CD4-positive, alpha-beta T cell treated with Interleukin-6 at 100 ng/mL for 8 hours (primary cell): ENCODE results near the gene MGP.

ENCODE experiments used
- DNase-seq: peaks from one replicate; pipeline ENCODE4 v3.0.0-alpha.2; 2020; ENCODE audit warnings: mixed read lengths, low spot score

Gene MGP

GRCh38 chr12:14903386-14904098 is 17.9 kb upstream of the MGP start:
- no peak for DNase-seq

GRCh38 chr12:14902465-14902864 is 16.8 kb upstream of the MGP start:
- DNase-seq = no peak

GRCh38 chr12:14901228-14901562 is 15.5 kb upstream of the MGP start:
- DNase-seq = no peak

GRCh38 chr12:14900521-14901227 is 15.0 kb upstream of the MGP start:
- no peak for DNase-seq

GRCh38 chr12:14896521-14897169 is 11.0 kb upstream of the MGP start:
- DNase-seq = no peak

- DNase-seq = no peak
Measured at GRCh38 chr12:14893506-14894250, 8.0 kb upstream of the MGP start.

GRCh38 chr12:14892726-14893505 is 7.3 kb upstream of the MGP start:
- no peak for DNase-seq

GRCh38 chr12:14890701-14891100 is 5.0 kb upstream of the MGP start:
- DNase-seq = no peak

GRCh38 chr12:14886271-14886670 is 617 bp upstream of the MGP start:
- DNase-seq = no peak

GRCh38 chr12:14884458-14884878 is 1.2 kb downstream of the MGP start:
- DNase-seq = peak; percentile 86

GRCh38 chr12:14883686-14884085 is 2.0 kb downstream of the MGP start:
- DNase-seq = no peak

- DNase-seq = no peak
Measured at GRCh38 chr12:14880890-14881453, 4.7 kb downstream of the MGP start.

- no peak for DNase-seq
Measured at GRCh38 chr12:14879222-14879933, 6.3 kb downstream of the MGP start.

- no peak for DNase-seq
Measured at GRCh38 chr12:14878488-14878887, 7.2 kb downstream of the MGP start.

GRCh38 chr12:14876833-14877232 is 8.8 kb downstream of the MGP start:
- DNase-seq = no peak

GRCh38 chr12:14874882-14875281 is 10.8 kb downstream of the MGP start:
- no peak for DNase-seq

GRCh38 chr12:14873440-14874185 is 12.0 kb downstream of the MGP start:
- DNase-seq = no peak

GRCh38 chr12:14871886-14872285 is 13.8 kb downstream of the MGP start:
- no peak for DNase-seq

- DNase-seq = no peak
Measured at GRCh38 chr12:14871247-14871646, 14.4 kb downstream of the MGP start.

- DNase-seq = no peak
Measured at GRCh38 chr12:14868916-14869506, 16.6 kb downstream of the MGP start.
